Measurements from ENCODE around the gene TEKTIP1. TPM values are rescaled to one million over a fixed set of nuclear protein-coding genes. Genes with fewer than 3 reads are reported as not detected.
A peak's percentile ranks its signal among the peaks of the same experiment; 100 is the strongest.

Gene TEKTIP1
- total and polyA plus RNA-seq, 9 of the 15 experiments (the other 6 are each of a cell fraction or from before 2014, with no cell fraction given): 0.66 TPM; not detected in 8

GRCh38 chr19:3556978-3557460 is 18.0 kb downstream of the TEKTIP1 start (continued):
- TF ChIP-seq DIDO1 (tag; IDR thresholded peaks at IDR 0.05; ENCODE audit: low read depth) (no peak), ZNF23 (CRISPR knock-in tag; IDR thresholded peaks at IDR 0.05) (no peak), POLR2H (tag; IDR thresholded peaks at IDR 0.05; ENCODE audit: low read depth) (no peak), REST (IDR thresholded peaks at IDR 0.05; ENCODE audit: borderline replicate concordance) (peak; percentile 45), REST (CRISPR knock-in tag; IDR thresholded peaks at IDR 0.05; ENCODE audit: low read depth) (no peak), FOXJ2 (tag; IDR thresholded peaks at IDR 0.05) (no peak), ETS1 (conservative IDR thresholded peaks at IDR 0.05; ENCODE audit: control insufficient read depth, low read depth, low read length) (peak; percentile 25), GATAD2B (IDR thresholded peaks at IDR 0.05; ENCODE audit: borderline replicate concordance) (0 out of 2 replicates have a peak, but pooled peaks have one; percentile 85), BHLHE40 (IDR thresholded peaks at IDR 0.05; ENCODE audit: low read length) (no peak), JUNB (CRISPR knock-in tag; conservative IDR thresholded peaks at IDR 0.05) (no peak), EWSR1 (IDR thresholded peaks at IDR 0.05; ENCODE audit: borderline replicate concordance, low read depth, partially characterized antibody) (no peak), SETDB1 (IDR thresholded peaks at IDR 0.05; ENCODE audit: low read length) (no peak), FIP1L1 (IDR thresholded peaks at IDR 0.05; ENCODE audit: low read depth, low read length, poor library complexity, severe bottlenecking) (no peak), ILK (tag; IDR thresholded peaks at IDR 0.05; ENCODE audit: borderline replicate concordance, low read depth) (no peak), HEY1 (CRISPR knock-in tag; IDR thresholded peaks at IDR 0.05; ENCODE audit: borderline replicate concordance) (no peak), CEBPG (CRISPR knock-in tag; IDR thresholded peaks at IDR 0.05) (peak; percentile 23; the same call in 1 of the 2 replicates), CEBPG (tag; conservative IDR thresholded peaks at IDR 0.05 in 1 of 2, IDR thresholded peaks at IDR 0.05 in 1 of 2) (no peak), MAFG (tag; conservative IDR thresholded peaks at IDR 0.05) (no peak)

Data from K562 (cell line).